ENCODE measurements around the gene SLC39A11. TPM values are rescaled to one million over a fixed set of nuclear protein-coding genes. Genes with fewer than 3 reads are reported as not detected.

Gene SLC39A11
- total and polyA plus RNA-seq, 2 of the 13 experiments (the other 11 are each of a cell fraction or from before 2014, with no cell fraction given), result 17.2 to 31.5 TPM

DNA sequence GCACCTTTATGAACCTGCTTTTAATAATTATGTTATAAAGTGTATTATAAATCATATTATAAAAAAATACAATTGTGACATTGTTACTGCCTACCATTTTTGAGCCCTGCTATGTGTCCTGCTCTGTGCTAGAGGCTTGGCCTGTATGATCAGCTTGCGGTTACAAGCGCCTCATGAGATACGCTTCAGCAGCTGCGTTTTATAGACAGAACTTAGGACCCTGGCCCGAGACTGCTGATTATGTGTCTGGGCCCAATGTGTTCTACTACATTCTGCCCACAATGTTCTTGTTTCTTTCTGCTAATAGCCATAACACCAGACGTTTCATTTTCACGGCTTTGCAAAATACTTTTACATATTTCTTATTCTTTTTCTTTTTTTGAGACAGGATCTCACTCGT lies 395.8 kb downstream of the SLC39A11 start:
- Histone ChIP-seq H4K20me1 (ENCODE audit: insufficient read depth, low read length) (no peaks in the 10 kb centered on the region), H3K9ac (ENCODE audit: insufficient read depth, low read depth, low read length) (no peak overlapping the region), H3K4me3 (replicated peaks in 1 of 3; ENCODE audit: insufficient read depth in 1 of 3, low read depth in 2 of 3, low read length in 3 of 3) (no peak overlapping the region), H3K36me3 (replicated peaks in 1 of 2; ENCODE audit: control insufficient read depth in 1 of 2, insufficient read depth in 2 of 2, low read length in 2 of 2) (no peaks in the 10 kb centered on the region), H3K27me3 (ENCODE audit: control insufficient read depth in 1 of 2, insufficient read depth in 2 of 2, low read length in 2 of 2) (no peaks in the 10 kb centered on the region), H3K27ac (ENCODE audit: extremely low read length, insufficient read depth, low read length) (no peak overlapping the region), H3K4me1 (ENCODE audit: insufficient read depth, low read length) (peaks cover 39% of the 10 kb centered on the region), H3K4me2 (ENCODE audit: low read depth, low read length) (no peak overlapping the region), H3K9me3 (ENCODE audit: low read length) (no peaks in the 10 kb centered on the region), H2AFZ (ENCODE audit: low read length) (no peak overlapping the region), H3K79me2 (ENCODE audit: insufficient read depth, low read length) (no peaks in the 10 kb centered on the region)
- intact Hi-C loops (cut with micrococcal nuclease; ENCODE audit: unreplicated experiment), result loop anchor here (1.0 to 5.0 kb wide), 3 partner anchors 12 to 134 kb away; no protein-coding TSS in a partner anchor
- ATAC-seq (no peak), FAIRE-seq (no peak), DNase-seq (ENCODE audit: low spot score) (no peak)
- WGBS (ENCODE audit: low lambda C conversion rate), result 97% methylated on average over 8 of the region's 8 CpGs
- TF ChIP-seq NR2F6 (IDR thresholded peaks at IDR 0.05), result no peak
- no peak for TF ChIP-seq NR2F6 (CRISPR knock-in tag; IDR thresholded peaks at IDR 0.05)
- in situ Hi-C loops (cut with HindIII; ENCODE audit: extremely low pct_ligation_motif_present, low pct_unique_long_range_greater_than_20kb), result no loop called here
- ChIA-PET POLR2A (interaction anchor here (1.3 to 3.7 kb wide), 3 partner anchors 13 to 104 kb away, joined by 3 to 41 read pairs (median 10); no protein-coding TSS in a partner anchor), CTCF (ENCODE audit: low intra/inter-chr PET ratio, low total read pairs) (interaction anchor here (1.5 kb wide), 1 partner anchor 140 kb away, joined by 3 read pairs; no protein-coding TSS in a partner anchor)
- no TSS peak for BruUV-seq (replicated peaks)

DNA sequence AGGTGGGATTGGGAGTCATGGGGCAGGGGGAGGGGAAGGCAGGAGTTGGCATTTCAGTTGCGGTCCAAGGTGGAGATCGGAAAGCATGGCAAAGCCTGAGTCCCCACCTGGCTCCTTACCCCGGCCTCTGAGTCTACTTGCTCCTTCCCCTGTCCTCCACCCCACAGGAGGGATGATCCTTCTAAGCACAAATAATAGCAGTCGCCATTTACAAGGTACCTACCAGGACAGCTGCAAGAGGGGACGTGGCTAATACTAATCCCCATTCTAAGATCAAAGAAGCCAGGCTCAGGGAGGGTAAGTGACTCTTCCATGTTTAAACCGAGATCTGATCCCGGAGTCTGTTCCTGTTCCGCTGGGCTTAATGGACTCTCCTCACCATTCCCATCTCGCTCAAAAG lies 396.3 kb downstream of the SLC39A11 start:
- ATAC-seq (no peak), DNase-seq (ENCODE audit: low spot score) (no peak), FAIRE-seq (no peak)
- no peak overlapping the region for H2AFZ ChIP-seq (ENCODE audit: low read length)
- H3K9me3 ChIP-seq (ENCODE audit: low read length), result no peaks in the 10 kb centered on the region
- no peak overlapping the region for H3K27ac ChIP-seq (ENCODE audit: extremely low read length, insufficient read depth, low read length)
- intact Hi-C loops (cut with micrococcal nuclease; ENCODE audit: unreplicated experiment), result loop anchor here (5.0 kb wide), 1 partner anchor 134 kb away; no protein-coding TSS in a partner anchor
- 96% methylated on average over 9 of the region's 9 CpGs for WGBS (ENCODE audit: low lambda C conversion rate)
- TF ChIP-seq PHF5A (CRISPR knock-in tag; IDR thresholded peaks at IDR 0.05; ENCODE audit: low read depth, unreplicated experiment), result no peak
- H3K27me3 ChIP-seq (ENCODE audit: control insufficient read depth in 1 of 2, insufficient read depth in 2 of 2, low read length in 2 of 2), result no peaks in the 10 kb centered on the region
- in situ Hi-C loops (cut with HindIII; ENCODE audit: extremely low pct_ligation_motif_present, low pct_unique_long_range_greater_than_20kb), result no loop called here
- no TSS peak for BruUV-seq (replicated peaks)
- H3K36me3 ChIP-seq (replicated peaks in 1 of 2; ENCODE audit: control insufficient read depth in 1 of 2, insufficient read depth in 2 of 2, low read length in 2 of 2), result no peaks in the 10 kb centered on the region
- H3K4me1 ChIP-seq (ENCODE audit: insufficient read depth, low read length), result peaks cover 38% of the 10 kb centered on the region
- H3K4me3 ChIP-seq (replicated peaks in 1 of 3; ENCODE audit: insufficient read depth in 1 of 3, low read depth in 2 of 3, low read length in 3 of 3), result no peak overlapping the region
- H4K20me1 ChIP-seq (ENCODE audit: insufficient read depth, low read length), result no peaks in the 10 kb centered on the region
- ChIA-PET CTCF (ENCODE audit: low intra/inter-chr PET ratio, low total read pairs) (interaction anchor here (1.5 kb wide), 1 partner anchor 139 kb away, joined by 3 read pairs; no protein-coding TSS in a partner anchor), POLR2A (no interaction called here)
- no peak overlapping the region for H3K9ac ChIP-seq (ENCODE audit: insufficient read depth, low read depth, low read length)
- no peak overlapping the region for H3K4me2 ChIP-seq (ENCODE audit: low read depth, low read length)
- no peaks in the 10 kb centered on the region for H3K79me2 ChIP-seq (ENCODE audit: insufficient read depth, low read length)

Data from HepG2 (cell line).